ENCODE results near the gene CLDN4. TPM values are rescaled to one million over a fixed set of nuclear protein-coding genes. Genes with fewer than 3 reads are reported as not detected.
"Not testable (repeated sequence)": the region's sequence is repeated elsewhere in the genome, so short reads cannot be mapped to it uniquely, and the experiment has no call there.

The CLDN4 gene
- total RNA-seq, 1 experiment from 2014 or later: 0.11 TPM

- H3K4me1 ChIP-seq (ENCODE audit: insufficient read depth, low read length, poor library complexity, severe bottlenecking): no peaks in the 10 kb centered on the region
- DNase-seq (ENCODE audit: low spot score): no peak
- H3K27me3 ChIP-seq (replicated peaks; ENCODE audit: insufficient read depth, low read depth, low read length, poor library complexity): no peaks in the 10 kb centered on the region
- TF ChIP-seq CTCF (conservative IDR thresholded peaks at IDR 0.05; ENCODE audit: low read depth, low read length) (no peak), EZH2 (IDR thresholded peaks at IDR 0.05; ENCODE audit: borderline replicate concordance, low read depth, low read length, poor library complexity, severe bottlenecking) (no peak)
- H3K4me3 ChIP-seq (ENCODE audit: low read depth, low read length, poor library complexity, severe bottlenecking): no peak overlapping the region
- no peaks in the 10 kb centered on the region for H3K9me3 ChIP-seq (ENCODE audit: low read depth, low read length, poor library complexity, severe bottlenecking)
- intact Hi-C loops (cut with micrococcal nuclease; ENCODE audit: unreplicated experiment): no loop called here
- POLR2A ChIA-PET (ENCODE audit: low non-redundant PET): no interaction called here
- CTCF ChIA-PET: interaction anchor here (0.6 kb wide), 1 partner anchor 30 kb away, joined by 6 read pairs; no protein-coding TSS in a partner anchor
- H3K36me3 ChIP-seq (ENCODE audit: insufficient read depth, low read length, poor library complexity, severe bottlenecking): no peaks in the 10 kb centered on the region
- no peak overlapping the region for H3K27ac ChIP-seq (ENCODE audit: low read depth, low read length, poor library complexity, severe bottlenecking)
- no TSS peak for BruUV-seq (replicated peaks)
Observed at GRCh38 chr7:73820013-73820412, 10.8 kb upstream of the CLDN4 start.

- H3K4me3 ChIP-seq (ENCODE audit: low read depth, low read length, poor library complexity, severe bottlenecking); H3K27ac ChIP-seq (ENCODE audit: low read depth, low read length, poor library complexity, severe bottlenecking); H3K36me3 ChIP-seq (ENCODE audit: insufficient read depth, low read length, poor library complexity, severe bottlenecking); H3K9me3 ChIP-seq (ENCODE audit: low read depth, low read length, poor library complexity, severe bottlenecking); DNase-seq (ENCODE audit: low spot score); BruUV-seq (replicated peaks); CTCF ChIA-PET; POLR2A ChIA-PET (ENCODE audit: low non-redundant PET); H3K4me1 ChIP-seq (ENCODE audit: insufficient read depth, low read length, poor library complexity, severe bottlenecking); intact Hi-C loops (cut with micrococcal nuclease; ENCODE audit: unreplicated experiment); H3K27me3 ChIP-seq (replicated peaks; ENCODE audit: insufficient read depth, low read depth, low read length, poor library complexity): not testable (repeated sequence)
Observed at GRCh38 chr7:73821597-73822285, 9.1 kb upstream of the CLDN4 start.

GRCh38 chr7:73822319-73823173, 8.2 kb upstream of the CLDN4 start:
- BruUV-seq (replicated peaks): no TSS peak
- Histone ChIP-seq H3K27me3 (replicated peaks; ENCODE audit: insufficient read depth, low read depth, low read length, poor library complexity) (no peaks in the 10 kb centered on the region), H3K4me1 (ENCODE audit: insufficient read depth, low read length, poor library complexity, severe bottlenecking) (no peaks in the 10 kb centered on the region), H3K9me3 (ENCODE audit: low read depth, low read length, poor library complexity, severe bottlenecking) (no peaks in the 10 kb centered on the region), H3K4me3 (ENCODE audit: low read depth, low read length, poor library complexity, severe bottlenecking) (no peak overlapping the region), H3K27ac (ENCODE audit: low read depth, low read length, poor library complexity, severe bottlenecking) (no peak overlapping the region), H3K36me3 (ENCODE audit: insufficient read depth, low read length, poor library complexity, severe bottlenecking) (no peaks in the 10 kb centered on the region)
- intact Hi-C loops (cut with micrococcal nuclease; ENCODE audit: unreplicated experiment): no loop called here
- no peak for DNase-seq (ENCODE audit: low spot score)
- TF ChIP-seq EZH2 (IDR thresholded peaks at IDR 0.05; ENCODE audit: borderline replicate concordance, low read depth, low read length, poor library complexity, severe bottlenecking) (no peak), CTCF (conservative IDR thresholded peaks at IDR 0.05; ENCODE audit: low read depth, low read length) (no peak)
- CTCF ChIA-PET: no interaction called here
- POLR2A ChIA-PET (ENCODE audit: low non-redundant PET): no interaction called here

Data from A673 (cell line).